Measurements from ENCODE around the gene SSMEM1. TPM values are rescaled to one million over a fixed set of nuclear protein-coding genes. Genes with fewer than 3 reads are reported as not detected.
"Not testable (repeated sequence)": the region's sequence is repeated elsewhere in the genome, so short reads cannot be mapped to it uniquely, and the experiment has no call there.

The SSMEM1 gene
- total RNA-seq, 1 donor from 2014 or later = not detected

DNA sequence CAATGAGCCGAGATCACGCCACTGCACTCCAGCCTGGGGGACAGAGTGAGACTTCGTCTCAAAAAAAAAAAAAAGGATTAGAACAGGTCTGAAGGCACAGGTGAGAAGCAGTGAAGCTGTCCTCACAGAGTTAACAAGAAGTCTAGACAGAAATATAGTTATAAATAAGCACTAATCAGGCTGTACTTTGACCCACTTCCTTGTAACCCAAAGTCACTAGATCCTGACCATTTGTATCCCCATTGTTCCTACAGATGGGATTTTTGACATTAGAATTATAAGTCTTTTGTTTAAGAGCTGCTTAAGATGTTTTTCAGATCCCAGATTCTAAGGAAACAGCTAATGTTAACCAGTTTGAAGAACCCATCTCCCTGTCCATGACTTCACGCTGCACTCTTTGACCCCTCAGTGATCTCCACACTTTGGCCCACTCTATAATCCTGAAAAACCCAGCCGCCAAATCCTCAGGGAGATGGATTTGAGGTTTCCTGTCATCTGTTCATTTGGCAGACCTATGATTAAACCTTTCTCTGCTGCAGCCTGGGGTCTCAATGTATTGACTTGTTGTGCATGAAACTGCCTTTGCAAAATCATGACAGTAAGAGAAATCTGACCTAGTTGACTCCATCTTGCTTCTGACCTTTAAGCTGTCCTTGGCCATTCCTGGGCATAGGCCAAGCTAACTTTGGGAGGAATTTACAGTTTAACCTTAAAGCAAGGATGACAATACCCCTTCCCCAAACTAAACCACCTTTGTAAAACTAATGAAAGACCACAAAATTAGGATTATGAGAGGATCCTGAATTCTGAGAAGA, 11.4 kb downstream of the SSMEM1 start:
- Mint-ChIP-seq H3K9me3 (ENCODE audit: unreplicated experiment) (peaks cover 1% of the 10 kb centered on the region), H3K36me3 (ENCODE audit: unreplicated experiment) (no peaks in the 10 kb centered on the region), H3K27me3 (ENCODE audit: unreplicated experiment) (no peaks in the 10 kb centered on the region), H3K27ac (ENCODE audit: unreplicated experiment) (no peak overlapping the region), H3K4me3 (ENCODE audit: unreplicated experiment) (no peak overlapping the region), H3K4me1 (ENCODE audit: low read depth, unreplicated experiment) (no peaks in the 10 kb centered on the region)
- DNase-seq = no peak
- TF ChIP-seq, protein P1, sequence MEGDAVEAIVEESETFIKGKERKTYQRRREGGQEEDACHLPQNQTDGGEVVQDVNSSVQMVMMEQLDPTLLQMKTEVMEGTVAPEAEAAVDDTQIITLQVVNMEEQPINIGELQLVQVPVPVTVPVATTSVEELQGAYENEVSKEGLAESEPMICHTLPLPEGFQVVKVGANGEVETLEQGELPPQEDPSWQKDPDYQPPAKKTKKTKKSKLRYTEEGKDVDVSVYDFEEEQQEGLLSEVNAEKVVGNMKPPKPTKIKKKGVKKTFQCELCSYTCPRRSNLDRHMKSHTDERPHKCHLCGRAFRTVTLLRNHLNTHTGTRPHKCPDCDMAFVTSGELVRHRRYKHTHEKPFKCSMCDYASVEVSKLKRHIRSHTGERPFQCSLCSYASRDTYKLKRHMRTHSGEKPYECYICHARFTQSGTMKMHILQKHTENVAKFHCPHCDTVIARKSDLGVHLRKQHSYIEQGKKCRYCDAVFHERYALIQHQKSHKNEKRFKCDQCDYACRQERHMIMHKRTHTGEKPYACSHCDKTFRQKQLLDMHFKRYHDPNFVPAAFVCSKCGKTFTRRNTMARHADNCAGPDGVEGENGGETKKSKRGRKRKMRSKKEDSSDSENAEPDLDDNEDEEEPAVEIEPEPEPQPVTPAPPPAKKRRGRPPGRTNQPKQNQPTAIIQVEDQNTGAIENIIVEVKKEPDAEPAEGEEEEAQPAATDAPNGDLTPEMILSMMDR (IDR thresholded peaks at IDR 0.05; ENCODE audit: partially characterized antibody, unreplicated experiment) = no peak

DNA sequence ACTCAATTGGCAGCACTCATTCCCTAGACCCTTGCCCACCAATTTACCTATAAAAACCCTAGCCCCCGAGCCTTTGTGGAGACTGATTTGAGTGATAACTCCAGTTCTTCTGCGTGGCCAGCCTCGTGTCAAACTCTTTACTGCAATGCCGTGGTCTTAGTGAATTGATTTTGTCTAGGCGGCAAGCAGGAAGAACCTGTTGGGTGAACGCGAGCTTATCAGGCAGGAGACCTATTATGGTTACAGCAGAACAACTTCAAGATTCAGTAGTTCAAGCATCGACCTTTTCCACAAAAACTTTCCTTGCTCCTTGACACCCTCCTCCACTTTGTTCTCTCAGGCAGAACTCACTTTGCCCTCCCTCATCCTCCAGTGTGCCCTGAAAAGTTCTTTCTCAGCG, 12.2 kb downstream of the SSMEM1 start:
- Mint-ChIP-seq H3K27me3 (ENCODE audit: unreplicated experiment) (no peaks in the 10 kb centered on the region), H3K4me3 (ENCODE audit: unreplicated experiment) (no peak overlapping the region), H3K9me3 (ENCODE audit: unreplicated experiment) (peaks cover 1% of the 10 kb centered on the region), H3K36me3 (ENCODE audit: unreplicated experiment) (no peaks in the 10 kb centered on the region), H3K27ac (ENCODE audit: unreplicated experiment) (no peak overlapping the region), H3K4me1 (ENCODE audit: low read depth, unreplicated experiment) (no peaks in the 10 kb centered on the region)
- TF ChIP-seq, protein P1 (IDR thresholded peaks at IDR 0.05; ENCODE audit: partially characterized antibody, unreplicated experiment) = no peak
- DNase-seq = no peak

DNA sequence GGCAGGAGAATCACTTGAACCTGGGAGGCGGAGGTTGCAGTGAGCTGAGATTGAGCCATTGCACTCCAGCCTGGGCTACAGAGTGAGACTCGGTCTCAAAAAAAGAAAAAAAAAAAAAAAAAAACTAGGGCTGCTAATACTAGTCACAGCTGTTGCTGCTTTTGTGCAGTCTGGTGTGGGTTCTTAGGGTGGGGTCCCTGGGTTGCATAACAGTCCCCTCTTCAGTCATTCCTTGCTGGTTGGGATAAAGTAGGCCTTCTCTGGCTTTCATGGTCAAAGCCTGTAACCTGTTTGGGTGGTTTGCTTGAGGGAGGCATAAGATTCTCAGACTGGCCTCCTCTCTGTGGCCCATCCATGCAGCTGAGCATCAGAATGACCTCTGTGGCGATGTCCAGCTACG, 14.1 kb downstream of the SSMEM1 start:
- H3K36me3 Mint-ChIP-seq (ENCODE audit: unreplicated experiment) = no peaks in the 10 kb centered on the region
- H3K4me1 Mint-ChIP-seq (ENCODE audit: low read depth, unreplicated experiment) = no peaks in the 10 kb centered on the region
- peaks cover 1% of the 10 kb centered on the region for H3K9me3 Mint-ChIP-seq (ENCODE audit: unreplicated experiment)
- TF ChIP-seq, protein P1 (IDR thresholded peaks at IDR 0.05; ENCODE audit: partially characterized antibody, unreplicated experiment) = no peak
- DNase-seq = no peak
- H3K27ac Mint-ChIP-seq (ENCODE audit: unreplicated experiment) = no peak overlapping the region
- H3K4me3 Mint-ChIP-seq (ENCODE audit: unreplicated experiment) = no peak overlapping the region
- H3K27me3 Mint-ChIP-seq (ENCODE audit: unreplicated experiment) = no peaks in the 10 kb centered on the region

DNA sequence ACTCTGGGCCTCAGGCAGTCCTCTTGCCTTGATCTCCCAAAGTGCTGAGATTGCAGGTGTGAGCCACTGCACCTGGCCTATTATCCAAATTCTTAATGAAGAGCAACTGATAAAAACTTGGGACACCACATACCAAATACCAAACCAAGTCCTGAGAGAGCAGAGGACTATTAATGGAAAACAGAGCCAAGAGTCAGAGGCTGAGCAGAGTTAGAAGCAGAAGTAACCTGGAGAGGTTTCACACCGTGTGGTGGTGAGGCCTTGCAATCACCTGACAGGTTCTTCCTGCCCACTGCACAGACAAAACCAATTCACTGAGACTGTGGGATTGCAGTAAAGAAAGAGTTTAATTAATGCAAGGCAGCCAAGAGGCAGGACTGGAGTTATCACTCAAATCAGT, 16.0 kb downstream of the SSMEM1 start:
- DNase-seq = no peak

DNA sequence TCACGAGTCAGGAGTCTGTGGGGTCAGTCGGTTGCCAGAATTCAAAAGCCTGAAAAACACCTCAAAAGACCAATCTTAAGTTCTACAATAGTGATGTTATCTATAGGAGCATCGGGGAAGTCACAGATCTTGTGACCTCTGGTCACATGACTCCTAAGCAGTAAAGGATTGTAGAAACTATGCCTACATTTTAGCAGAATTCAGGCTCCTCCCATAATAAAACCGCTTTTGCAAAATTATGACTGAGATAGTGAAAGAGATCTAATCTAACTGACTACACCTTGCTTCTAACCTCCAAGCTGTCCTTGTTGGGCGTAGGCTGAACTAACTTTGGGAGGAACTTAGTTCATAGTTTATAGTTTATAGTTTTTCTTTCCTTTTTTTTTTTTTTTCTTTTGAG, 16.6 kb downstream of the SSMEM1 start:
- TF ChIP-seq, protein P1 (IDR thresholded peaks at IDR 0.05; ENCODE audit: partially characterized antibody, unreplicated experiment) = no peak
- H3K9me3 Mint-ChIP-seq (ENCODE audit: unreplicated experiment) = peaks cover 1% of the 10 kb centered on the region
- no peak overlapping the region for H3K4me3 Mint-ChIP-seq (ENCODE audit: unreplicated experiment)
- H3K4me1 Mint-ChIP-seq (ENCODE audit: low read depth, unreplicated experiment) = no peaks in the 10 kb centered on the region
- no peaks in the 10 kb centered on the region for H3K36me3 Mint-ChIP-seq (ENCODE audit: unreplicated experiment)
- no peak for DNase-seq
- H3K27ac Mint-ChIP-seq (ENCODE audit: unreplicated experiment) = no peak overlapping the region
- H3K27me3 Mint-ChIP-seq (ENCODE audit: unreplicated experiment) = no peaks in the 10 kb centered on the region

More for the DNA sequence above, 16.0 kb downstream of the SSMEM1 start:
- no peaks in the 10 kb centered on the region for H3K4me1 Mint-ChIP-seq (ENCODE audit: low read depth, unreplicated experiment)
- H3K27ac Mint-ChIP-seq (ENCODE audit: unreplicated experiment) = no peak overlapping the region
- no peak overlapping the region for H3K4me3 Mint-ChIP-seq (ENCODE audit: unreplicated experiment)
- peaks cover 1% of the 10 kb centered on the region for H3K9me3 Mint-ChIP-seq (ENCODE audit: unreplicated experiment)
- H3K27me3 Mint-ChIP-seq (ENCODE audit: unreplicated experiment) = no peaks in the 10 kb centered on the region
- TF ChIP-seq, protein P1 (IDR thresholded peaks at IDR 0.05; ENCODE audit: partially characterized antibody, unreplicated experiment) = no peak
- H3K36me3 Mint-ChIP-seq (ENCODE audit: unreplicated experiment) = no peaks in the 10 kb centered on the region

DNA sequence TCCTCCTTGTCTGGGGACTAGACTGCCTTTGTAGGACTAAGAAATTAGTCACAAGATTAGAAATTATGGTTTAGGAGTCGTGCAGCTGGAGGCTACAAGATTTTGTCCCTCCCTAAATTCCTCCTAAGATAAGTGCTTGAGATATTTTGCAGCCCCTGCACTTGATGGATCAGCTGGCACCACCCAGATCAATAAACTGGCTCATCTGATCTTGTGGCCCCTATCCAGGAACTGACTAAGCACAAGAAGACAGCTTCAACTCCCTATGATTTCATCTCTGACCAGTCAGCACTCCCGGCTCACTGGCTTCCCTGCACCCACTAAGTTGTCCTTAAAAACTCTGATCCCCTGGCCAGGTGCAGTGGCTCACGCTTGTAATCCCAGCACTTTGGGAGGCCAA, 17.3 kb downstream of the SSMEM1 start:
- H3K9me3 Mint-ChIP-seq (ENCODE audit: unreplicated experiment); H3K4me3 Mint-ChIP-seq (ENCODE audit: unreplicated experiment); H3K27me3 Mint-ChIP-seq (ENCODE audit: unreplicated experiment); H3K4me1 Mint-ChIP-seq (ENCODE audit: low read depth, unreplicated experiment); H3K36me3 Mint-ChIP-seq (ENCODE audit: unreplicated experiment); DNase-seq; H3K27ac Mint-ChIP-seq (ENCODE audit: unreplicated experiment): not testable (repeated sequence)
